Heart left ventricle (tissue), 16 donors: Measurements from ENCODE around the gene ZSCAN16. TPM values are rescaled to one million over a fixed set of nuclear protein-coding genes. Genes with fewer than 3 reads are reported as not detected.

ENCODE experiments used
- ATAC-seq, 4 donors: fragments of 200-7000 bp; cut with Tn5 transposase; one replicate each; pipeline ENCODE4 v1.9.1; 2020 to 2022; ENCODE audit warnings: moderate library complexity in 4 of 4, mild to moderate bottlenecking in 3 of 4, moderate number of reproducible peaks in 1 of 4
- DNase-seq, 5 donors: peaks; one replicate each; pipeline ENCODE4 v3.0.0-alpha.2; 2020
- H3K27ac ChIP-seq, 12 donors: fragments of 200-600 bp; sonication (generic) in 4 of 12; one replicate each; pipeline versions ENCODE4 v1.5.0 to v1.8.0; 2016 to 2022; ENCODE audit warnings: mild to moderate bottlenecking in 2 of 12
- H3K27me3 ChIP-seq, 9 donors: fragments of 200-600 bp; sonication (generic) in 2 of 9; one replicate each; pipeline versions ENCODE4 v1.5.1 to v1.8.0; 2016 to 2022; ENCODE audit warnings: mild to moderate bottlenecking in 3 of 9
- H3K36me3 ChIP-seq, 9 donors: fragments of 200-600 bp; sonication (generic) in 2 of 9; one replicate each; pipeline versions ENCODE4 v1.5.0 to v1.8.0; 2018 to 2022; ENCODE audit warnings: mild to moderate bottlenecking in 2 of 9
- H3K4me1 ChIP-seq, 12 donors: fragments of 200-600 bp; sonication (generic) in 4 of 12; one replicate each; pipeline versions ENCODE4 v1.5.0 to v1.8.0; 2016 to 2022; ENCODE audit warnings: mild to moderate bottlenecking in 3 of 12
- H3K4me3 ChIP-seq, 12 donors: fragments of 200-600 bp; sonication (generic) in 4 of 12; one replicate each; pipeline versions ENCODE4 v1.5.0 to v1.8.0; 2017 to 2022; ENCODE audit warnings: mild to moderate bottlenecking in 9 of 12, moderate library complexity in 4 of 12
- H3K9me3 ChIP-seq, 12 donors: fragments of 200-600 bp; sonication (generic) in 4 of 12; one replicate each; pipeline versions ENCODE4 v1.5.0 to v1.8.0; 2016 to 2022; ENCODE audit warnings: mild to moderate bottlenecking in 1 of 12
- CTCF ChIP-seq, 12 donors: fragments of 200-600 bp; sonication (generic) in 4 of 12; IDR thresholded peaks; one replicate each; pipeline versions ENCODE4 v1.5.0 to v1.8.0; 2018 to 2022; ENCODE audit warnings: antibody characterized with exemption in 12 of 12, mild to moderate bottlenecking in 5 of 12
- POLR2A ChIP-seq, 2 donors: fragments of 450-650 bp; IDR thresholded peaks; one replicate each; pipeline ENCODE4 v1.6.1; 2017; ENCODE audit warnings: antibody characterized with exemption in 2 of 2, mild to moderate bottlenecking in 2 of 2, moderate library complexity in 2 of 2
- WGBS, 4 donors: extraction: QIAGEN DNeasy Blood & Tissue Kit in 2 of 4; methylation state at CpG; one replicate each; pipeline versions ENCODE4 v1.1.5 to v1.1.7; 2013 to 2018; 5-methylcytosine and 5-hydroxymethylcytosine counted together
- intact Hi-C, 10 donors: fragments of 100-400 bp; cut with DNase I; formaldehyde crosslinking; loops; one replicate each; pipeline versions ENCODE4 v1.11.1 to v1.14.2; 2022
- polyA plus RNA-seq, 2 donors: library from polyadenylated mRNA; stranded (reverse); fragments of 200-250 nt; gene quantifications; one replicate each; pipeline ENCODE4 v1.2.3, GENCODE V29; 2013
- total RNA-seq, 9 donors: library from RNA; depleted of rRNA in 2 of 9; stranded (reverse); fragments of >200 nt in 2 of 9; fragmentation: NEBNext Ultra II Directional in 3 of 9; extraction: Animal tissue kit (Norgen Biotek cat#: 25700) in 3 of 9; gene quantifications; one replicate each; pipeline versions ENCODE4 v1.1.0 to v1.2.4, GENCODE V29; 2016 to 2023
- donor health status: ischemic (EF 13 %, LVEDD 7.1; RV severe dilation, severe dysfunction).
- donor health status: healthy with polysubstance abuse.
- donor health status: DM: no; HTN: yes; CAD: no.
- donor health status: DM: no; HTN: no; CAD: no.
- donor health status: ischemic (EF 25% LVEDD 6.9; RV normal size, moderate dysfunction).
- donor health status: ischemic (EF 25% LVEDD 5.7; RV mildly dilated, moderate dysfunction).
- donor health status: healthy.
- donor health status: DM: yes; HTN: yes; CAD: no.
- donor health status: ischemic (EF 35%, LVEDD 5.7; RV mildly dilated, moderate dysfunction).
- donor health status: nonischemic (EF 11% LVEDD 7.7; RV severe dilation, severe dysfunction).
- donor health status: DM: yes; HTN: yes; CAD: no.
- donor health status: PGD.
- donor health status: ischemic (EF 29% LVEDD 5.4; RV normal size, mild dysfunction).
- donor health status: nonischemic (EF 23%, LVEDD 6.1; RV moderate dilation, normal function).

ZSCAN16 gene
- total and polyA plus RNA-seq, 11 donors: 0.48 to 4.9 (median 2.2) TPM

- no peak for DNase-seq
- H3K4me1 ChIP-seq: no peaks in the 10 kb centered on the region
- H3K27ac ChIP-seq: no peak overlapping the region
- intact Hi-C loops: no loop called here
- H3K4me3 ChIP-seq: no peak overlapping the region
- H3K9me3 ChIP-seq: no peaks in the 10 kb centered on the region
- no peak for ATAC-seq
- H3K36me3 ChIP-seq: peaks cover 0 to 3% (median 0%) of the 10 kb centered on the region in 9 donors
- 65 to 83% (median 73%) methylated on average over 1 of the region's 1 CpG for WGBS, 4 donors
- no peaks in the 10 kb centered on the region for H3K27me3 ChIP-seq
- TF ChIP-seq CTCF (IDR thresholded peaks at IDR 0.05): no peak
- no peak for TF ChIP-seq POLR2A (IDR thresholded peaks at IDR 0.05)
Measured at GRCh38 chr6:28167926-28168325, 43.5 kb downstream of the ZSCAN16 start.

GRCh38 chr6:28171271-28171670 lies 46.9 kb downstream of the ZSCAN16 start:
- WGBS, 4 donors: 34 to 53% (median 45%) methylated on average over 2 of the region's 2 CpGs
- intact Hi-C loops: no loop called here
- H3K9me3 ChIP-seq: peaks cover 0 to 2% (median 0%) of the 10 kb centered on the region in 12 donors
- no peaks in the 10 kb centered on the region for H3K27me3 ChIP-seq
- H3K4me3 ChIP-seq: no peak overlapping the region
- H3K27ac ChIP-seq: no peak overlapping the region
- no peaks in the 10 kb centered on the region for H3K4me1 ChIP-seq
- TF ChIP-seq CTCF (IDR thresholded peaks at IDR 0.05): no peak
- TF ChIP-seq POLR2A (IDR thresholded peaks at IDR 0.05): no peak
- ATAC-seq (no peak), DNase-seq (no peak)
- H3K36me3 ChIP-seq: peaks cover 0 to 3% (median 0%) of the 10 kb centered on the region in 9 donors

GRCh38 chr6:28172006-28172405 lies 47.6 kb downstream of the ZSCAN16 start:
- Histone ChIP-seq H3K9me3 (peaks cover 0 to 3% (median 0%) of the 10 kb centered on the region in 12 donors), H3K27ac (no peak overlapping the region), H3K4me3 (no peak overlapping the region), H3K27me3 (no peaks in the 10 kb centered on the region), H3K36me3 (peaks cover 0 to 3% (median 0%) of the 10 kb centered on the region in 9 donors), H3K4me1 (no peaks in the 10 kb centered on the region)
- no peak for TF ChIP-seq POLR2A (IDR thresholded peaks at IDR 0.05)
- no peak for TF ChIP-seq CTCF (IDR thresholded peaks at IDR 0.05)
- DNase-seq (no peak), ATAC-seq (no peak)
- WGBS, 4 donors: 83 to 95% (median 90%) methylated on average over 2 of the region's 2 CpGs
- intact Hi-C loops: no loop called here

DNA sequence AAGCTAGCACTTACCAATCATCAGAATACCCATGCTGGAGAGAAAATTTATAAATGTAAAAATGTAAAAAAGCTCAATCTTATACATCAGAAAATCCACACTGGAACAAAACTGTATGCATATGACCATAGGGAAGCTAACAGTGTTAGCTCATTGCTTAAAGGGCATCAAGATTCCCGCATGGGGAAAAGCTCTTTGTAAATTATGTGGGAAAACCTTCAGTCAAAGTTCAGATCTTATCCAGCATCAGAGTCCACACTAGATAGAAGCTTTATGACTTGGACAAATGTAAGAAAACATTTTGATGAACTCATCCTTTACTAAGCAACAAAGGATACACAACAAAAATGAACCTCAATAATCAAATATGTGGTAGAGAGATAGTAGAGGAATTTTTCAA lies 52.0 kb downstream of the ZSCAN16 start:
- DNase-seq: no peak
- Histone ChIP-seq H3K4me1 (no peaks in the 10 kb centered on the region), H3K9me3 (peaks cover 0 to 3% (median 0%) of the 10 kb centered on the region in 12 donors), H3K4me3 (no peak overlapping the region), H3K27me3 (peaks cover 0 to 12% (median 0%) of the 10 kb centered on the region in 9 donors), H3K27ac (no peak overlapping the region), H3K36me3 (no peaks in the 10 kb centered on the region)
- 90 to 99% (median 95%) methylated on average over 1 of the region's 1 CpG for WGBS, 4 donors
- intact Hi-C loops: no loop called here
- TF ChIP-seq CTCF (IDR thresholded peaks at IDR 0.05): no peak
- no peak for ATAC-seq

Other genes starting within 250 kb of the ZSCAN16 start
- not detected for gene OR2B2, start 212.2 kb upstream of the ZSCAN16 start, total RNA-seq
- not detected for gene OR2B2, start 212.2 kb upstream of the ZSCAN16 start, polyA plus RNA-seq
- gene OR2B6, start 167.4 kb upstream of the ZSCAN16 start, total RNA-seq: not detected
- not detected for gene OR2B6, start 167.4 kb upstream of the ZSCAN16 start, polyA plus RNA-seq
- under 1 TPM; 0.18 to 0.88 (median 0.45) TPM for gene ZNF165, start 44.0 kb upstream of the ZSCAN16 start, total RNA-seq
- gene ZNF165, start 44.0 kb upstream of the ZSCAN16 start, polyA plus RNA-seq: under 1 TPM; 0.46 to 0.78 TPM
- 10 to 100 TPM; 10.6 to 17.7 (median 13.9) TPM for gene ZKSCAN8, start 17.3 kb downstream of the ZSCAN16 start, total RNA-seq
- gene ZKSCAN8, start 17.3 kb downstream of the ZSCAN16 start, polyA plus RNA-seq: 1 to 10 TPM; 3.8 to 4.1 TPM
- 10 to 100 TPM in 2 of 9 donors, 1 to 10 TPM in 7; 6.8 to 12.6 (median 7.9) TPM for gene ZSCAN9, start 100.7 kb downstream of the ZSCAN16 start, total RNA-seq
- gene ZSCAN9, start 100.7 kb downstream of the ZSCAN16 start, polyA plus RNA-seq: 10 to 100 TPM in 1 of 2 donors, 1 to 10 TPM in 1; 5.8 to 10.2 TPM
- gene ZKSCAN4, start 127.7 kb downstream of the ZSCAN16 start, total RNA-seq: 1 to 10 TPM; 2.1 to 5.0 (median 2.5) TPM
- gene ZKSCAN4, start 127.7 kb downstream of the ZSCAN16 start, polyA plus RNA-seq: 1 to 10 TPM; 1.5 to 2.2 TPM
- gene NKAPL, start 134.7 kb downstream of the ZSCAN16 start, total RNA-seq: 1 to 10 TPM; 3.3 to 8.4 (median 5.2) TPM
- gene NKAPL, start 134.7 kb downstream of the ZSCAN16 start, polyA plus RNA-seq: 1 to 10 TPM; 5.8 to 7.2 TPM
- gene ZSCAN26, start 142.5 kb downstream of the ZSCAN16 start, total RNA-seq: 10 to 100 TPM in 8 of 9 donors, 1 to 10 TPM in 1; 9.8 to 16.4 (median 12.2) TPM
- 1 to 10 TPM; 8.1 to 8.3 TPM for gene ZSCAN26, start 142.5 kb downstream of the ZSCAN16 start, polyA plus RNA-seq
- gene PGBD1, start 157.0 kb downstream of the ZSCAN16 start, total RNA-seq: 1 to 10 TPM; 2.5 to 3.8 (median 2.9) TPM
- 1 to 10 TPM; 1.7 to 4.6 TPM for gene PGBD1, start 157.0 kb downstream of the ZSCAN16 start, polyA plus RNA-seq
- gene ZSCAN31, start 211.5 kb downstream of the ZSCAN16 start, total RNA-seq: 10 to 100 TPM in 5 of 9 donors, 1 to 10 TPM in 4; 7.5 to 22.0 (median 10.7) TPM
- gene ZSCAN31, start 211.5 kb downstream of the ZSCAN16 start, polyA plus RNA-seq: 1 to 10 TPM; 3.3 to 5.4 TPM
- 1 to 10 TPM; 2.8 to 7.9 (median 5.6) TPM for gene ZKSCAN3, start 225.3 kb downstream of the ZSCAN16 start, total RNA-seq
- gene ZKSCAN3, start 225.3 kb downstream of the ZSCAN16 start, polyA plus RNA-seq: 1 to 10 TPM; 1.5 to 1.8 TPM